IMR-90 (cell line): ENCODE measurements around the gene KHK. TPM values are rescaled to one million over a fixed set of nuclear protein-coding genes. Genes with fewer than 3 reads are reported as not detected.
A peak's percentile ranks its signal among the peaks of the same experiment; 100 is the strongest.

Experiments used
- ATAC-seq: fragments of 200-7000 bp; cut with Tn5 transposase; 2 replicates; pipeline ENCODE4 v1.9.1; 2020; ENCODE audit warnings: low read depth, mild to moderate bottlenecking, moderate library complexity
- BruUV-seq: library from RNA; stranded (reverse); fragments of 400-500 nt; replicated peaks from 2 replicates; lab custom pipeline; 2021; lab: Mats Ljungman, UMichigan
- CTCF ChIA-PET: fragments of 300-600 bp; formaldehyde crosslinking; extraction: SDS; loops from one replicate; lab custom pipeline; 2021; ENCODE audit warnings: antibody characterized with exemption; lab: Yijun Ruan, JAX
- POLR2A ChIA-PET: fragments of 300-600 bp; sonication (Branson Sonifier 250); formaldehyde crosslinking; loops from one replicate; lab custom pipeline; 2022; ENCODE audit warnings: antibody characterized with exemption; ENCODE audit not compliant: unreplicated experiment; lab: Charles Lee
- DNase-seq: peaks from one replicate; pipeline ENCODE4 v3.0.0; 2013
- H2AFZ ChIP-seq: replicated peaks from 2 replicates; pipeline ENCODE3; 2013; ENCODE audit warnings: low read length, mild to moderate bottlenecking; ENCODE audit not compliant: poor library complexity
- H2AK5ac ChIP-seq: 2 replicates; pipeline ENCODE4 v1.6.1; 2013; ENCODE audit warnings: low read depth, low read length, inconsistent platforms
- H2AK9ac ChIP-seq: replicated peaks from 2 replicates; pipeline ENCODE3; 2013; ENCODE audit warnings: mild to moderate bottlenecking, low read depth, low read length, moderate library complexity; ENCODE audit not compliant: poor library complexity
- H2BK120ac ChIP-seq: 2 replicates; pipeline ENCODE4 v1.6.1; 2013; ENCODE audit warnings: low read depth, low read length, inconsistent platforms
- H2BK15ac ChIP-seq: 3 replicates; pipeline ENCODE4 v1.6.1; 2013; ENCODE audit warnings: low read depth, low read length, inconsistent platforms
- H2BK20ac ChIP-seq: 2 replicates; pipeline ENCODE4 v1.6.1; 2013; ENCODE audit warnings: low read depth, mild to moderate bottlenecking, inconsistent platforms, low read length, moderate library complexity
- H2BK5ac ChIP-seq: 2 replicates; pipeline ENCODE4 v1.6.1; 2013; ENCODE audit warnings: mild to moderate bottlenecking, low read depth, low read length, inconsistent platforms; ENCODE audit not compliant: poor library complexity, severe bottlenecking
- H3K14ac ChIP-seq: replicated peaks from 2 replicates; pipeline ENCODE4 v1.6.1; 2013; ENCODE audit warnings: low read depth, low read length, inconsistent platforms
- H3K18ac ChIP-seq: 2 replicates; pipeline ENCODE4 v1.6.1; 2013; ENCODE audit warnings: low read depth, low read length, control low read depth
- H3K23ac ChIP-seq: 2 replicates; pipeline ENCODE4 v1.6.1; 2013; ENCODE audit warnings: low read depth, low read length, inconsistent platforms
- H3K27ac ChIP-seq: 2 replicates; pipeline ENCODE4 v1.5.1; 2013; ENCODE audit warnings: mild to moderate bottlenecking, control low read depth, low read length; ENCODE audit not compliant: insufficient read depth
- H3K27me3 ChIP-seq: 2 replicates; pipeline ENCODE4 v1.6.1; 2013; ENCODE audit warnings: low read length; ENCODE audit not compliant: control insufficient read depth, insufficient read depth
- H3K36me3 ChIP-seq: 2 replicates; pipeline ENCODE4 v1.6.1; 2013; ENCODE audit warnings: low read length, mixed read lengths; ENCODE audit not compliant: control insufficient read depth, insufficient read depth
- H3K4ac ChIP-seq: 2 replicates; pipeline ENCODE4 v1.6.1; 2013; ENCODE audit warnings: low read depth, low read length, inconsistent platforms
- H3K4me1 ChIP-seq: 2 replicates; pipeline ENCODE4 v1.6.1; 2013; ENCODE audit warnings: low read length, mixed read lengths; ENCODE audit not compliant: control insufficient read depth, insufficient read depth
- H3K4me2 ChIP-seq: 2 replicates; pipeline ENCODE4 v1.6.1; 2013; ENCODE audit warnings: low read depth, mild to moderate bottlenecking, control low read depth, low read length, moderate library complexity
- H3K4me3 ChIP-seq: 2 replicates; pipeline ENCODE4 v1.5.1; 2013; ENCODE audit warnings: low read depth, mild to moderate bottlenecking, control low read depth, low read length, moderate library complexity; ENCODE audit not compliant: insufficient read depth
- H3K56ac ChIP-seq: 2 replicates; pipeline ENCODE4 v1.6.1; 2013; ENCODE audit warnings: low read length, inconsistent platforms; ENCODE audit not compliant: insufficient read depth; ENCODE audit errors: extremely low read depth
- H3K79me1 ChIP-seq, 2 experiments: 2 replicates each; pipeline ENCODE4 v1.6.1; 2013; ENCODE audit warnings: low read length in 2 of 2, inconsistent platforms in 1 of 2, low read depth in 1 of 2
- H3K9ac ChIP-seq: 2 replicates; pipeline ENCODE4 v1.6.1; 2013; ENCODE audit warnings: low read depth, low read length, control low read depth
- H3K9me1 ChIP-seq: 2 replicates; pipeline ENCODE4 v1.6.1; 2013; ENCODE audit warnings: low read length, inconsistent platforms; ENCODE audit not compliant: insufficient read depth
- H3K9me3 ChIP-seq: 2 replicates; pipeline ENCODE4 v1.6.1; 2013; ENCODE audit warnings: low read length; ENCODE audit not compliant: control insufficient read depth, insufficient read depth
- H4K20me1 ChIP-seq: 2 replicates; pipeline ENCODE4 v1.6.1; 2013; ENCODE audit warnings: low read length, inconsistent platforms; ENCODE audit not compliant: insufficient read depth
- H4K5ac ChIP-seq: 2 replicates; pipeline ENCODE4 v1.6.1; 2013; ENCODE audit warnings: mild to moderate bottlenecking, low read depth, low read length, control low read depth
- H4K8ac ChIP-seq, 2 experiments: 2 replicates each; pipeline ENCODE4 v1.6.1; 2013; ENCODE audit warnings: low read depth in 2 of 2, low read length in 2 of 2, control low read depth in 1 of 2, inconsistent platforms in 1 of 2
- H4K91ac ChIP-seq: 2 replicates; pipeline ENCODE4 v1.6.1; 2013; ENCODE audit warnings: low read depth, low read length, inconsistent platforms; ENCODE audit not compliant: insufficient read depth
- CEBPB ChIP-seq: IDR thresholded peaks from 2 replicates; pipeline ENCODE4 v1.6.1; 2012; ENCODE audit warnings: low read depth, low read length, improper control_type of control experiment
- CHD1 ChIP-seq: IDR thresholded peaks from 2 replicates; pipeline ENCODE4 v1.6.1; 2012; ENCODE audit warnings: low read depth, low read length, improper control_type of control experiment
- CTCF ChIP-seq: conservative IDR thresholded peaks from 2 replicates; pipeline ENCODE4 v1.5.1; 2012; ENCODE audit warnings: mild to moderate bottlenecking, low read depth, low read length, improper control_type of control experiment
- ELK1 ChIP-seq: fragments of 150-350 bp; IDR thresholded peaks from 2 replicates; pipeline ENCODE4 v1.6.1; 2016; ENCODE audit warnings: low read depth, mild to moderate bottlenecking, low read length, moderate library complexity, borderline replicate concordance
- FOS ChIP-seq: fragments of 150-350 bp; IDR thresholded peaks from 2 replicates; pipeline ENCODE4 v1.6.1; 2016; ENCODE audit warnings: low read depth, low read length
- MAZ ChIP-seq: IDR thresholded peaks from 2 replicates; pipeline ENCODE4 v1.6.1; 2012; ENCODE audit warnings: low read depth, mild to moderate bottlenecking, low read length, improper control_type of control experiment, moderate library complexity, borderline replicate concordance
- MXI1 ChIP-seq: IDR thresholded peaks from 2 replicates; pipeline ENCODE4 v1.6.1; 2012; ENCODE audit warnings: low read depth, mild to moderate bottlenecking, low read length, moderate library complexity, borderline replicate concordance
- NFE2L2 ChIP-seq: fragments of 150-350 bp; IDR thresholded peaks from 2 replicates; pipeline ENCODE4 v1.6.1; 2016; ENCODE audit warnings: low read depth, mild to moderate bottlenecking, low read length
- POLR2A ChIP-seq: IDR thresholded peaks from 2 replicates; pipeline ENCODE4 v1.6.1; 2012; ENCODE audit warnings: mild to moderate bottlenecking, low read depth, low read length
- RAD21 ChIP-seq: IDR thresholded peaks from 2 replicates; pipeline ENCODE4 v1.6.1; 2012; ENCODE audit warnings: low read length, improper control_type of control experiment
- RCOR1 ChIP-seq: IDR thresholded peaks from 2 replicates; pipeline ENCODE4 v1.6.1; 2012; ENCODE audit warnings: mild to moderate bottlenecking, low read length, improper control_type of control experiment; ENCODE audit not compliant: insufficient replicate concordance
- SMC3 ChIP-seq: fragments of 150-350 bp; IDR thresholded peaks from 2 replicates; pipeline ENCODE4 v1.6.1; 2016; ENCODE audit warnings: low read depth, mild to moderate bottlenecking, antibody characterized with exemption, low read length, moderate library complexity
- USF2 ChIP-seq: fragments of 150-350 bp; IDR thresholded peaks from 2 replicates; pipeline ENCODE4 v1.6.1; 2017; ENCODE audit warnings: mild to moderate bottlenecking, antibody characterized with exemption, low read length, low read depth
- WGBS, 2 experiments: methylation state at CpG; one replicate each; pipeline versions ENCODE4 v1.1.5 to v1.1.7; 2013; ENCODE audit warnings: missing lambda C conversion rate in 2 of 2; ENCODE audit not compliant: insufficient read length in 1 of 2; ENCODE audit errors: extremely low coverage in 2 of 2; 5-methylcytosine and 5-hydroxymethylcytosine counted together
- dilution Hi-C: fragments of 300-500 bp; cut with HindIII; formaldehyde crosslinking; loops from one replicate; pipeline ENCODE4 v1.14.3; 2018; ENCODE audit warnings: low sequenced_read_pairs; ENCODE audit not compliant: unreplicated experiment
- in situ Hi-C: fragments of 300-500 bp; cut with MboI; formaldehyde crosslinking; loops from 3 replicates; pipeline ENCODE4 v1.14.3; 2019; ENCODE audit warnings: low sequenced_read_pairs, inconsistent platforms, mixed read lengths
- intact Hi-C: fragments of 100-400 bp; cut with micrococcal nuclease; formaldehyde crosslinking; loops from 2 replicates; pipeline ENCODE4 v1.10.0; 2022
- polyA plus RNA-seq, 3 experiments: library from polyadenylated mRNA; depleted of rRNA; stranded (reverse); fragments of >200 nt; gene quantifications; 2 replicates each; pipeline ENCODE4 v1.2.3, GENCODE V29; 2012; ENCODE audit warnings: low replicate concordance in 1 of 3
- total RNA-seq: library from RNA; depleted of rRNA; stranded (reverse); fragments of >200 nt; gene quantifications from 2 replicates; pipeline ENCODE4 v1.2.3, GENCODE V29; 2012

The KHK gene
- total and polyA plus RNA-seq, 2 of the 4 experiments (the other 2 are of a cell fraction) = 0.72 to 0.82 TPM

- H3K27ac ChIP-seq = peak overlapping the region; percentile 31; the same call in 1 of the 2 replicates
- TF ChIP-seq CEBPB (no peak), USF2 (no peak), ELK1 (no peak), FOS (no peak), CHD1 (no peak), RCOR1 (no peak), RAD21 (no peak), SMC3 (no peak), MAZ (no peak), POLR2A (no peak), MXI1 (no peak), NFE2L2 (no peak), CTCF (no peak)
Measured at GRCh38 chr2:27074738-27075565, 11.6 kb upstream of the KHK start.

More at GRCh38 chr2:27074738-27075565, 11.6 kb upstream of the KHK start:
- DNase-seq (peak; percentile 26), ATAC-seq (no peak)
- peak overlapping the region; percentile 76 for H3K4ac ChIP-seq
- peak overlapping the region; percentile 68; the same call in 1 of the 2 replicates for H2BK20ac ChIP-seq
- peak overlapping the region in 1 of 2 experiments; percentile 30; a peak in 1 of 4 replicates for H4K8ac ChIP-seq
- H3K27me3 ChIP-seq = no peaks in the 10 kb centered on the region
- H3K9ac ChIP-seq = peak overlapping the region; percentile 18; the same call in 1 of the 2 replicates
- ChIA-PET CTCF (no interaction called here), POLR2A (no interaction called here)
- peaks cover 30% of the 10 kb centered on the region for H3K4me1 ChIP-seq
- H3K18ac ChIP-seq = peak overlapping the region; percentile 11; the same call in 1 of the 2 replicates
- H3K9me3 ChIP-seq = no peaks in the 10 kb centered on the region
- H2AK5ac ChIP-seq = peak overlapping the region; percentile 85; the same call in 1 of the 2 replicates
- H3K23ac ChIP-seq = peak overlapping the region; percentile 61; the same call in 1 of the 2 replicates
- no peak overlapping the region for H3K56ac ChIP-seq
- H2AK9ac ChIP-seq = peak overlapping the region; percentile 44
- BruUV-seq = no TSS peak
- no peak overlapping the region for H3K4me3 ChIP-seq
- 20% methylated on average over 2 of the region's 4 CpGs; no CpG with 5 or more reads in 1 of the 2 experiments for WGBS, 2 experiments
- peak overlapping the region; percentile 35 for H2AFZ ChIP-seq
- H2BK120ac ChIP-seq = peak overlapping the region; percentile 72
- peaks cover 2% of the 10 kb centered on the region for H3K36me3 ChIP-seq
- no peak overlapping the region for H2BK5ac ChIP-seq
- dilution Hi-C loops = no loop called here
- H3K9me1 ChIP-seq = peaks cover 12% of the 10 kb centered on the region; the same call in 1 of the 2 replicates
- in situ Hi-C loops = no loop called here
- H3K14ac ChIP-seq = peak overlapping the region; percentile 50; the same call in 1 of the 2 replicates
- H2BK15ac ChIP-seq = peak overlapping the region; percentile 19; the same call in 1 of the 3 replicates
- H4K20me1 ChIP-seq = no peaks in the 10 kb centered on the region
- H3K4me2 ChIP-seq = no peak overlapping the region
- H4K91ac ChIP-seq = peak overlapping the region; percentile 59
- H3K79me1 ChIP-seq = peaks cover 6 to 33% of the 10 kb centered on the region in 2 experiments
- intact Hi-C loops = loop anchor here (5.0 kb wide), 1 partner anchor 113 kb away; no protein-coding TSS in a partner anchor
- peak overlapping the region; percentile 3 for H4K5ac ChIP-seq
